Measurements from ENCODE around the gene SPSB4.

Gene SPSB4

DNA sequence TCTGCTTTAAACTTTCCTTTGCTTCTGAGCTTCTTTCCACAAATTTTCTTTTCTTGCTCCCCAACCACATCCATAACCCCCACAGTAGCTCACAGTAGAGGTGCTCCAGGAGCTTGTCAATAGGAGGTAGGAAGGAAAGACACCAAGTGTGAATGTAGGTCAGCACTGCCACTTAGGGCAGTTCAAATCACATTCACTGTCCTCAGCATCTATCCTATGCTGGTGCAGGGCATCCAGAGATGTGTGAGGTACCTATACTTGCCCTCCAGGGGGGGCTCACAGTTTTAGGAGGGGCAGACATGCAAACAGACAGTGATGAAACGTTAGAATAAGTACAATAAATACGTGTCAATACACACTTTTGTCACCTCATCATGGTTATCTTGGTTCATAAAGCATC is 1.5 kb upstream of the SPSB4 start:
- H3K9me3 ChIP-seq (ENCODE audit: insufficient read depth, low read length), result no peaks in the 10 kb centered on the region
- H3K27ac ChIP-seq (ENCODE audit: low read depth, low read length), result no peak overlapping the region
- no peaks in the 10 kb centered on the region; the same call in 1 of the 2 replicates for H3K27me3 ChIP-seq (ENCODE audit: low read length)
- no peak overlapping the region for H3K4me3 ChIP-seq (ENCODE audit: insufficient read depth, low read length, poor library complexity, severe bottlenecking)
- no peaks in the 10 kb centered on the region for H3K79me2 ChIP-seq (ENCODE audit: insufficient read depth, low read length)
- H3K4me2 ChIP-seq (ENCODE audit: low read depth, low read length, poor library complexity, severe bottlenecking), result no peak overlapping the region
- H2AFZ ChIP-seq (ENCODE audit: low read depth, low read length, severe bottlenecking), result no peak overlapping the region
- no peaks in the 10 kb centered on the region for H3K9me2 ChIP-seq (replicated peaks; ENCODE audit: insufficient read depth, low read length)
- TF ChIP-seq, protein P1, sequence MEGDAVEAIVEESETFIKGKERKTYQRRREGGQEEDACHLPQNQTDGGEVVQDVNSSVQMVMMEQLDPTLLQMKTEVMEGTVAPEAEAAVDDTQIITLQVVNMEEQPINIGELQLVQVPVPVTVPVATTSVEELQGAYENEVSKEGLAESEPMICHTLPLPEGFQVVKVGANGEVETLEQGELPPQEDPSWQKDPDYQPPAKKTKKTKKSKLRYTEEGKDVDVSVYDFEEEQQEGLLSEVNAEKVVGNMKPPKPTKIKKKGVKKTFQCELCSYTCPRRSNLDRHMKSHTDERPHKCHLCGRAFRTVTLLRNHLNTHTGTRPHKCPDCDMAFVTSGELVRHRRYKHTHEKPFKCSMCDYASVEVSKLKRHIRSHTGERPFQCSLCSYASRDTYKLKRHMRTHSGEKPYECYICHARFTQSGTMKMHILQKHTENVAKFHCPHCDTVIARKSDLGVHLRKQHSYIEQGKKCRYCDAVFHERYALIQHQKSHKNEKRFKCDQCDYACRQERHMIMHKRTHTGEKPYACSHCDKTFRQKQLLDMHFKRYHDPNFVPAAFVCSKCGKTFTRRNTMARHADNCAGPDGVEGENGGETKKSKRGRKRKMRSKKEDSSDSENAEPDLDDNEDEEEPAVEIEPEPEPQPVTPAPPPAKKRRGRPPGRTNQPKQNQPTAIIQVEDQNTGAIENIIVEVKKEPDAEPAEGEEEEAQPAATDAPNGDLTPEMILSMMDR (IDR thresholded peaks at IDR 0.05; ENCODE audit: insufficient read depth, low read length, poor library complexity, severe bottlenecking), result no peak
- TF ChIP-seq EZH2phosphoT487 (conservative IDR thresholded peaks at IDR 0.05; ENCODE audit: low read length), result no peak
- no peaks in the 10 kb centered on the region for H3K36me3 ChIP-seq (ENCODE audit: low read length)
- no peak overlapping the region for H3K9ac ChIP-seq (ENCODE audit: low read length)
- H4K20me1 ChIP-seq (ENCODE audit: low read depth, low read length), result no peaks in the 10 kb centered on the region
- H3F3A ChIP-seq (ENCODE audit: insufficient read depth), result no peaks in the 10 kb centered on the region

DNA sequence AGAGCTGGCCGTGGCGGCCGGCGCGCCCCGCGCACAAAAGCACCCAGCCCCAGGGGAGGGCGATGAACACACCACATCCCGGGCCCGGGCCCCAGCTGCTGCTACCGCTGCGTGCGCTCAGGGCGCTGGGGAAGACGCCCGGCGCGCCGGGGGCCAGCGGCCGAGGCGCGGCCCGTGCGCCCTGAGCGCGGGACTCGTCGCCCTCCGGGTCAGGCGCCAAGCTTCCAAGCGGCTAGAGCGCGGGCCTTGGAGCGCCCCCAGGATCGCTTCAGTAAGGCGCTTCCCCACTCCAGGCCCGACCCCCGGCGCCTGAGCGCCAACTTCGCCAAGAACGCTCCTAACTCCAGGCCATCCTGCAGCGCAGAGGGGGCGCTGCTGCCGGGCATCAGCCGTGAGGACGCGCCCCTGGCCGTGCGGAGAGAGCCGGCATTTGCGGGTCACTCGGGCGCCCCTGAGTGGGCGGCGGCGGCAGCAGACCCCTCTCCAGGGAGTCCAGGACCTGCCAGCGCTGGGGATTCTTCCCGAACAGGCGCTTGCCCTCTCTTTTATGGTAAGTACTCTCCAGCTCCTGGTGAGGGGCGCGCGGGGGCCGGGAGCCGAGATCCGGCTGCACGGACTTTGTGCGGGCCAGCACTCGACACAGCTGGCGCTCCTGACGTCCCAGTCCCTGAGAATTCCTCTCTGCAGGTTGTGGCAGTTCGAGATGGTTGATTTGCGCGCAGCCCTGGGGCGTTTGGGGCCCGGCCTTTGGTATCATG is 475 bp downstream of the SPSB4 start:
- no peak overlapping the region for H3K9ac ChIP-seq (ENCODE audit: low read length)
- no peaks in the 10 kb centered on the region; the same call in 1 of the 2 replicates for H3K27me3 ChIP-seq (ENCODE audit: low read length)
- H2AFZ ChIP-seq (ENCODE audit: low read depth, low read length, severe bottlenecking), result no peak overlapping the region
- H3K4me3 ChIP-seq (ENCODE audit: insufficient read depth, low read length, poor library complexity, severe bottlenecking), result no peak overlapping the region
- H3F3A ChIP-seq (ENCODE audit: insufficient read depth), result no peaks in the 10 kb centered on the region
- H4K20me1 ChIP-seq (ENCODE audit: low read depth, low read length), result no peaks in the 10 kb centered on the region
- H3K79me2 ChIP-seq (ENCODE audit: insufficient read depth, low read length), result no peaks in the 10 kb centered on the region
- TF ChIP-seq EZH2phosphoT487 (conservative IDR thresholded peaks at IDR 0.05; ENCODE audit: low read length), result no peak
- TF ChIP-seq, protein P1 (IDR thresholded peaks at IDR 0.05; ENCODE audit: insufficient read depth, low read length, poor library complexity, severe bottlenecking), result no peak
- no peaks in the 10 kb centered on the region for H3K9me3 ChIP-seq (ENCODE audit: insufficient read depth, low read length)
- no peak overlapping the region for H3K4me2 ChIP-seq (ENCODE audit: low read depth, low read length, poor library complexity, severe bottlenecking)
- no peak overlapping the region for H3K27ac ChIP-seq (ENCODE audit: low read depth, low read length)
- no peaks in the 10 kb centered on the region for H3K36me3 ChIP-seq (ENCODE audit: low read length)
- H3K9me2 ChIP-seq (replicated peaks; ENCODE audit: insufficient read depth, low read length), result no peaks in the 10 kb centered on the region

DNA sequence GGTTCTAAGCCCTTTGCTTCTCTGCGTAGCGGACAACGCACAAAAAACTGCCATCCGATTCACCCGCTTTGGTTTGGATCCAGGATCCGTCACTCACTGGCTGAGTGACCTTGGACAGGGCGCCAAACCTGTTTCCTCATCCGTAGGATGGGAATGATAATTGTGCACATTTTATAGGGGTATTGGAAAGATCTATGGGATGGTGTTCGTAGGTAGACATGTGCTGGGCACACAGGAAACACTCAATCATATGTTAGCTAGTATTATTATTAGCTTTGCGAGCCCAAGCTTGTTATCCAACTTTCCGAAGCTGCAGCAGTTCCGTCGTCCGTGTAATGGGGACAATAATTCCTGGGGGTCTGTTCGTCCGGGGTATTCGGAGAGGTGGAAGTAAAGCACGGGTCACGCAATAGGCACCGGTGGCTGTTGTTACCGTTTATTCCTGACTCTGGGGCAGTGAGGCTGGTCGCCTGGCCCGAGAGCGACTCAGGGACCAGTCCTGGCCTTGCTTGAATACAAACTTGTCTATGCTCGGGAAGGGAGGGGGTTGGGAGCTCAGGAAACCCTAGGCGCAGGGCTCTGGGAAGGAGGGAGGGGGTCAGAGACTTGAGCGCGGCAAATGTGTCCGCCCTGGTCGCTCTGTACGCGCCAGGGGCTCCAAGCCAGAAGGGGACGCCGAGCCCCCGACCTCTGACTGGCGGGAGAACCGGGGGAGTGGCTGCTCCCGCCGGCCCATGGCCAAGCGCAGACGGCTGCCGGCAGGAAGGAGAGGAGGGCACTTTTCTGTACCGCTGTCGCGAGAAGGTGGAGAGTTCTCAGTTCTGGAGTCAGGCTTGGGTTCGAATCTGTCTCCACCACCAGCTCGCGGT is 1.3 kb downstream of the SPSB4 start:
- Histone ChIP-seq H3K27me3 (ENCODE audit: low read length) (no peaks in the 10 kb centered on the region; the same call in 1 of the 2 replicates), H2AFZ (ENCODE audit: low read depth, low read length, severe bottlenecking) (no peak overlapping the region), H3K27ac (ENCODE audit: low read depth, low read length) (no peak overlapping the region), H3K9me3 (ENCODE audit: insufficient read depth, low read length) (no peaks in the 10 kb centered on the region), H3K79me2 (ENCODE audit: insufficient read depth, low read length) (no peaks in the 10 kb centered on the region), H4K20me1 (ENCODE audit: low read depth, low read length) (no peaks in the 10 kb centered on the region), H3K9me2 (replicated peaks; ENCODE audit: insufficient read depth, low read length) (no peaks in the 10 kb centered on the region), H3K4me3 (ENCODE audit: insufficient read depth, low read length, poor library complexity, severe bottlenecking) (no peak overlapping the region), H3K36me3 (ENCODE audit: low read length) (no peaks in the 10 kb centered on the region), H3F3A (ENCODE audit: insufficient read depth) (no peaks in the 10 kb centered on the region), H3K9ac (ENCODE audit: low read length) (no peak overlapping the region), H3K4me2 (ENCODE audit: low read depth, low read length, poor library complexity, severe bottlenecking) (no peak overlapping the region)
- TF ChIP-seq EZH2phosphoT487 (conservative IDR thresholded peaks at IDR 0.05; ENCODE audit: low read length), result no peak
- TF ChIP-seq, protein P1 (IDR thresholded peaks at IDR 0.05; ENCODE audit: insufficient read depth, low read length, poor library complexity, severe bottlenecking), result no peak
